Stimulated activated CD8-positive, alpha-beta memory T cell treated with anti-CD3 and anti-CD28 coated beads, Interleukin-2, amount 100 ng/mL, for 48 hours (primary cell): ENCODE results near the gene SORCS1.
"Not testable (repeated sequence)": the region's sequence is repeated elsewhere in the genome, so short reads cannot be mapped to it uniquely, and the experiment has no call there.

ENCODE experiments used
- DNase-seq, 2 donors: peaks; one replicate each; pipeline ENCODE4 v3.0.0-alpha.2; 2020; ENCODE audit warnings: low read depth in 2 of 2

The SORCS1 gene

GRCh38 chr10:106947643-106948042, 216.9 kb downstream of the SORCS1 start:
- no peak for DNase-seq

GRCh38 chr10:106942035-106942662, 222.4 kb downstream of the SORCS1 start:
- DNase-seq: no peak

GRCh38 chr10:106941297-106942034, 223.0 kb downstream of the SORCS1 start:
- no peak for DNase-seq

- no peak for DNase-seq
Observed at GRCh38 chr10:106938513-106938912, 226.0 kb downstream of the SORCS1 start.

- DNase-seq: no peak
Observed at GRCh38 chr10:106935978-106936451, 228.5 kb downstream of the SORCS1 start.

- DNase-seq: no peak
Observed at GRCh38 chr10:106931853-106932249, 232.7 kb downstream of the SORCS1 start.

- no peak for DNase-seq
Observed at GRCh38 chr10:106931159-106931852, 233.2 kb downstream of the SORCS1 start.

- DNase-seq: no peak
Observed at GRCh38 chr10:106930751-106931150, 233.8 kb downstream of the SORCS1 start.

- DNase-seq: no peak
Observed at GRCh38 chr10:106929291-106929895, 235.1 kb downstream of the SORCS1 start.

- DNase-seq: not testable (repeated sequence)
Observed at GRCh38 chr10:106928151-106928550, 236.4 kb downstream of the SORCS1 start.

- DNase-seq: no peak
Observed at GRCh38 chr10:106925191-106925590, 239.3 kb downstream of the SORCS1 start.

- DNase-seq: no peak
Observed at GRCh38 chr10:106920538-106920937, 244.0 kb downstream of the SORCS1 start.

GRCh38 chr10:106919871-106920282, 244.6 kb downstream of the SORCS1 start:
- no peak for DNase-seq

GRCh38 chr10:106917452-106918055, 247.0 kb downstream of the SORCS1 start:
- no peak for DNase-seq

GRCh38 chr10:106914016-106914415, 250.5 kb downstream of the SORCS1 start:
- DNase-seq: no peak

GRCh38 chr10:106913348-106913747, 251.2 kb downstream of the SORCS1 start:
- DNase-seq: no peak

- DNase-seq: no peak
Observed at GRCh38 chr10:106911096-106911495, 253.4 kb downstream of the SORCS1 start.

- DNase-seq: no peak
Observed at GRCh38 chr10:106910666-106911065, 253.8 kb downstream of the SORCS1 start.

- no peak for DNase-seq
Observed at GRCh38 chr10:106908225-106908624, 256.3 kb downstream of the SORCS1 start.

GRCh38 chr10:106904209-106904608, 260.3 kb downstream of the SORCS1 start:
- no peak for DNase-seq

- no peak for DNase-seq
Observed at GRCh38 chr10:106903180-106903579, 261.3 kb downstream of the SORCS1 start.
